Right hindlimb (tissue), 1 donor: ENCODE measurements around the gene TRIM37.
"Not testable (repeated sequence)": the region's sequence is repeated elsewhere in the genome, so short reads cannot be mapped to it uniquely, and the experiment has no call there.

Experiments
- DNase-seq: peaks from one replicate; pipeline ENCODE4 v3.0.0-alpha.2; 2018

TRIM37 gene

GRCh38 chr17:58985971-58986370 is 120.7 kb downstream of the TRIM37 start:
- DNase-seq = no peak

GRCh38 chr17:58985367-58985766 is 121.3 kb downstream of the TRIM37 start:
- DNase-seq = no peak

- DNase-seq = no peak
These were observed 124.1 kb downstream of the TRIM37 start for GRCh38 chr17:58982626-58983025.

- no peak for DNase-seq
These were observed 125.8 kb downstream of the TRIM37 start for GRCh38 chr17:58980706-58981481.

- DNase-seq = no peak
These were observed 130.1 kb downstream of the TRIM37 start for GRCh38 chr17:58976541-58976940.

- no peak for DNase-seq
These were observed 132.3 kb downstream of the TRIM37 start for GRCh38 chr17:58974354-58974753.

- DNase-seq = no peak
These were observed 135.8 kb downstream of the TRIM37 start for GRCh38 chr17:58970609-58971450.

- DNase-seq = no peak
These were observed 137.1 kb downstream of the TRIM37 start for GRCh38 chr17:58969612-58970011.

GRCh38 chr17:58969156-58969555 is 137.5 kb downstream of the TRIM37 start:
- DNase-seq = no peak

- peak; percentile 21 for DNase-seq
These were observed 138.1 kb downstream of the TRIM37 start for GRCh38 chr17:58968426-58969061.

GRCh38 chr17:58966208-58966607 is 140.5 kb downstream of the TRIM37 start:
- DNase-seq = no peak

- DNase-seq = no peak
These were observed 141.5 kb downstream of the TRIM37 start for GRCh38 chr17:58965221-58965620.

GRCh38 chr17:58960068-58960467 is 146.6 kb downstream of the TRIM37 start:
- DNase-seq = no peak

GRCh38 chr17:58957725-58958073 is 149.0 kb downstream of the TRIM37 start:
- DNase-seq = not testable (repeated sequence)

- DNase-seq = no peak
These were observed 149.5 kb downstream of the TRIM37 start for GRCh38 chr17:58956997-58957724.

GRCh38 chr17:58954358-58954757 is 152.3 kb downstream of the TRIM37 start:
- DNase-seq = not testable (repeated sequence)

GRCh38 chr17:58947824-58948223 is 158.9 kb downstream of the TRIM37 start:
- DNase-seq = no peak

GRCh38 chr17:58947411-58947810 is 159.3 kb downstream of the TRIM37 start:
- no peak for DNase-seq

GRCh38 chr17:58944166-58944565 is 162.5 kb downstream of the TRIM37 start:
- DNase-seq = no peak

GRCh38 chr17:58936295-58936694 is 170.4 kb downstream of the TRIM37 start:
- DNase-seq = no peak

- no peak for DNase-seq
These were observed 173.7 kb downstream of the TRIM37 start for GRCh38 chr17:58932956-58933355.
